Liver (tissue), 9 donors: ENCODE results near the gene GCKR. TPM values are rescaled to one million over a fixed set of nuclear protein-coding genes. Genes with fewer than 3 reads are reported as not detected.

Source experiments
- DNase-seq: peaks from one replicate; pipeline ENCODE4 v3.0.0-alpha.2; 2017; ENCODE audit warnings: low spot score
- H3K27ac ChIP-seq, 2 donors: one replicate each; pipeline ENCODE4 v1.7.0; 2013; ENCODE audit warnings: inconsistent platforms in 2 of 2, low read length in 2 of 2, control low read depth in 1 of 2, low read depth in 1 of 2, mild to moderate bottlenecking in 1 of 2
- H3K27me3 ChIP-seq, 4 donors: one replicate each; pipeline versions ENCODE4 v1.6.1 to v1.7.0; 2013; ENCODE audit warnings: low read length in 3 of 4, inconsistent platforms in 1 of 4, mild to moderate bottlenecking in 1 of 4, moderate library complexity in 1 of 4; ENCODE audit not compliant: control insufficient read depth in 4 of 4, insufficient read depth in 4 of 4
- H3K36me3 ChIP-seq, 4 donors: one replicate each; pipeline versions ENCODE4 v1.6.1 to v1.7.0; 2013; ENCODE audit warnings: low read length in 3 of 4, mild to moderate bottlenecking in 3 of 4, low read depth in 1 of 4, moderate library complexity in 1 of 4; ENCODE audit not compliant: control insufficient read depth in 4 of 4, insufficient read depth in 3 of 4
- H3K4me1 ChIP-seq, 4 donors: one replicate each; pipeline versions ENCODE4 v1.6.1 to v1.7.0; 2013; ENCODE audit warnings: low read length in 3 of 4, mild to moderate bottlenecking in 3 of 4, moderate library complexity in 1 of 4; ENCODE audit not compliant: control insufficient read depth in 4 of 4, insufficient read depth in 4 of 4
- H3K4me3 ChIP-seq, 3 donors: one replicate each; pipeline versions ENCODE4 v1.6.1 to v1.7.0; 2013; ENCODE audit warnings: low read length in 3 of 3, control low read depth in 1 of 3, low read depth in 1 of 3, mild to moderate bottlenecking in 1 of 3
- H3K9ac ChIP-seq, 2 donors: one replicate each; pipeline ENCODE4 v1.7.0; 2013; ENCODE audit warnings: low read length in 2 of 2, mild to moderate bottlenecking in 2 of 2, moderate library complexity in 2 of 2, control low read depth in 1 of 2, low read depth in 1 of 2
- H3K9me3 ChIP-seq, 4 donors: one replicate each; pipeline versions ENCODE4 v1.6.1 to v1.7.0; 2013; ENCODE audit warnings: low read length in 3 of 4; ENCODE audit not compliant: control insufficient read depth in 4 of 4
- EGR1 ChIP-seq, 2 donors: IDR thresholded peaks; 2 replicates each; pipeline ENCODE4 v1.6.1; 2016 to 2018; ENCODE audit warnings: antibody characterized with exemption in 2 of 2, low read depth in 2 of 2
- FOXA1 ChIP-seq: IDR thresholded peaks from 2 replicates; pipeline ENCODE4 v1.6.1; 2016; ENCODE audit warnings: antibody characterized with exemption
- FOXA2 ChIP-seq: IDR thresholded peaks from 2 replicates; pipeline ENCODE4 v1.6.1; 2016; ENCODE audit warnings: antibody characterized with exemption
- GABPA ChIP-seq, 2 donors: IDR thresholded peaks in 1 of 2; conservative IDR thresholded peaks in 1 of 2; 2 replicates each; pipeline ENCODE4 v1.6.1; 2016; ENCODE audit warnings: antibody characterized with exemption in 2 of 2, mild to moderate bottlenecking in 1 of 2, moderate library complexity in 1 of 2
- HNF4A ChIP-seq, 2 donors: conservative IDR thresholded peaks; 2 replicates each; pipeline ENCODE4 v1.6.1; 2016; ENCODE audit warnings: antibody characterized with exemption in 2 of 2, mild to moderate bottlenecking in 2 of 2
- HNF4G ChIP-seq: IDR thresholded peaks from 2 replicates; pipeline ENCODE4 v1.6.1; 2016; ENCODE audit warnings: antibody characterized with exemption
- JUND ChIP-seq, 2 donors: IDR thresholded peaks; 2 replicates each; pipeline ENCODE4 v1.6.1; 2016; ENCODE audit warnings: antibody characterized with exemption in 2 of 2
- RXRA ChIP-seq, 2 donors: IDR thresholded peaks; 2 replicates each; pipeline ENCODE4 v1.6.1; 2017 to 2018; ENCODE audit warnings: antibody characterized with exemption in 2 of 2, mild to moderate bottlenecking in 1 of 2
- SP1 ChIP-seq: IDR thresholded peaks from 2 replicates; pipeline ENCODE4 v1.6.1; 2018; ENCODE audit warnings: antibody characterized with exemption, mild to moderate bottlenecking
- TAF1 ChIP-seq: conservative IDR thresholded peaks from 2 replicates; pipeline ENCODE4 v1.6.1; 2016; ENCODE audit warnings: antibody characterized with exemption, mild to moderate bottlenecking
- YY1 ChIP-seq: IDR thresholded peaks from 2 replicates; pipeline ENCODE4 v1.6.1; 2016; ENCODE audit warnings: antibody characterized with exemption, mild to moderate bottlenecking
- WGBS: extraction: QIAGEN DNeasy Blood & Tissue Kit; methylation state at CpG from one replicate; pipeline ENCODE4 v1.1.7; 2013; 5-methylcytosine and 5-hydroxymethylcytosine counted together
- polyA plus RNA-seq, 2 donors: library from polyadenylated mRNA; stranded (reverse) in 1 of 2; unstranded in 1 of 2; fragments of 200-250 nt in 1 of 2; fragments of >200 nt in 1 of 2; fragmentation: Nextera tagmentation in 1 of 2; extraction: Ambion mirVana in 1 of 2; gene quantifications; one replicate each; pipeline versions ENCODE4 v1.2.1 to v1.2.3, GENCODE V29; 2013 to 2015
- total RNA-seq, 2 donors: library from RNA; depleted of rRNA; stranded (reverse); fragments of >200 nt; gene quantifications; one replicate each; pipeline ENCODE4 v1.2.3, GENCODE V29; 2014
- TF ChIP-seq, protein P1 (sequence below): fragments of 150-350 bp; IDR thresholded peaks from 2 replicates; pipeline ENCODE4 v1.5.1; 2017; ENCODE audit warnings: improper control_type of control experiment, low read depth, low read length; ENCODE audit not compliant: missing input control
- TF ChIP-seq, protein P2 (sequence below): IDR thresholded peaks from 2 replicates; pipeline ENCODE4 v1.6.1; 2016; ENCODE audit warnings: antibody characterized with exemption
- TF ChIP-seq, protein P3 (sequence below): IDR thresholded peaks from 2 replicates; pipeline ENCODE4 v1.6.1; 2016; ENCODE audit warnings: antibody characterized with exemption, mild to moderate bottlenecking
- TF ChIP-seq, protein P4 (sequence below): IDR thresholded peaks from 2 replicates; pipeline ENCODE4 v1.6.1; 2016; ENCODE audit warnings: antibody characterized with exemption
- TF ChIP-seq, protein P5 (sequence below): IDR thresholded peaks from 2 replicates; pipeline ENCODE4 v1.6.1; 2016; ENCODE audit warnings: antibody characterized with exemption
- donor health status: healthy.
- donor health status: healthy.
- donor health status: healthy.
- donor health status: healthy.
- donor health status: healthy.

The GCKR gene
- total and polyA plus RNA-seq, 4 donors, result 9.6 to 173 (median 79.4) TPM

DNA sequence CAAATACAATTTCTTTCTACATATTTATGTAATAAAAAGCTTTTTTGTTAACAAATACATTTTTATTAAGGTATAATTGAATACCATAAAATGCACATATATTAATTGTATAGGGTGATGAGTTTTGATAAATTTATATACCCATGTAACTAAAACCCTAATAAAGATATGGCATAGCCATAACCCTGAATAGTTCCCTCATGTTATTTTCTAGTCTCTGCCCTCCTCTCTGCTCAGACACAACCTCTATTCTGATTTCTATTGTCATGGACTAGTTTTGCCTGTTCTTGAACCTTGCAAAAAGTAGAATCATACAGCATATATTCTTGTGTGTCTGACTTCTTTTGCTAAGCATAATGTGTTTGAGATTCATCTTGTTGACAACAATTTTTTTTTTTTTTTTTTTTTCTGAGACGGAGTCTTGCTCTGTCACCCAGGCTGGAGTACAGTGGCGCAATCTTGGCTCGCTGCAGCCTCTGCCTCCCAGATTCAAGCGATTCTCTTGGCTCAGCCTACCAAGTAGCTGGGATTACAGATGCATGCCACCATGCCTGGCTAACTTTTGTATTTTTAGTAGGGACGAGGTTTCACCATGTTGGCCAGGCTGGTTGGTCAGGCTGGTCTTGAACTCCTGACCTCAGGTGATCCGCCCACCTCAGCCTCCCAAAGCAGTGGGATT is 47.6 kb downstream of the GCKR start:
- no peak for DNase-seq
- Histone ChIP-seq H3K27me3 (no peaks in the 10 kb centered on the region), H3K4me1 (no peaks in the 10 kb centered on the region), H3K36me3 (no peaks in the 10 kb centered on the region), H3K9me3 (no peaks in the 10 kb centered on the region), H3K27ac (no peak overlapping the region), H3K9ac (no peak overlapping the region), H3K4me3 (no peak overlapping the region)
- 87% methylated on average over 6 of the region's 6 CpGs for WGBS
- TF ChIP-seq, protein P1, sequence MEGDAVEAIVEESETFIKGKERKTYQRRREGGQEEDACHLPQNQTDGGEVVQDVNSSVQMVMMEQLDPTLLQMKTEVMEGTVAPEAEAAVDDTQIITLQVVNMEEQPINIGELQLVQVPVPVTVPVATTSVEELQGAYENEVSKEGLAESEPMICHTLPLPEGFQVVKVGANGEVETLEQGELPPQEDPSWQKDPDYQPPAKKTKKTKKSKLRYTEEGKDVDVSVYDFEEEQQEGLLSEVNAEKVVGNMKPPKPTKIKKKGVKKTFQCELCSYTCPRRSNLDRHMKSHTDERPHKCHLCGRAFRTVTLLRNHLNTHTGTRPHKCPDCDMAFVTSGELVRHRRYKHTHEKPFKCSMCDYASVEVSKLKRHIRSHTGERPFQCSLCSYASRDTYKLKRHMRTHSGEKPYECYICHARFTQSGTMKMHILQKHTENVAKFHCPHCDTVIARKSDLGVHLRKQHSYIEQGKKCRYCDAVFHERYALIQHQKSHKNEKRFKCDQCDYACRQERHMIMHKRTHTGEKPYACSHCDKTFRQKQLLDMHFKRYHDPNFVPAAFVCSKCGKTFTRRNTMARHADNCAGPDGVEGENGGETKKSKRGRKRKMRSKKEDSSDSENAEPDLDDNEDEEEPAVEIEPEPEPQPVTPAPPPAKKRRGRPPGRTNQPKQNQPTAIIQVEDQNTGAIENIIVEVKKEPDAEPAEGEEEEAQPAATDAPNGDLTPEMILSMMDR, result no peak
- no peak for TF ChIP-seq FOXA2
- no peak for TF ChIP-seq YY1
- TF ChIP-seq FOXA1, result no peak
- TF ChIP-seq HNF4G, result no peak
- TF ChIP-seq, protein P2, sequence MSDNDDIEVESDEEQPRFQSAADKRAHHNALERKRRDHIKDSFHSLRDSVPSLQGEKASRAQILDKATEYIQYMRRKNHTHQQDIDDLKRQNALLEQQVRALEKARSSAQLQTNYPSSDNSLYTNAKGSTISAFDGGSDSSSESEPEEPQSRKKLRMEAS, result no peak
- TF ChIP-seq JUND (IDR thresholded peaks at IDR 0.05), result no peak
- TF ChIP-seq, protein P3, sequence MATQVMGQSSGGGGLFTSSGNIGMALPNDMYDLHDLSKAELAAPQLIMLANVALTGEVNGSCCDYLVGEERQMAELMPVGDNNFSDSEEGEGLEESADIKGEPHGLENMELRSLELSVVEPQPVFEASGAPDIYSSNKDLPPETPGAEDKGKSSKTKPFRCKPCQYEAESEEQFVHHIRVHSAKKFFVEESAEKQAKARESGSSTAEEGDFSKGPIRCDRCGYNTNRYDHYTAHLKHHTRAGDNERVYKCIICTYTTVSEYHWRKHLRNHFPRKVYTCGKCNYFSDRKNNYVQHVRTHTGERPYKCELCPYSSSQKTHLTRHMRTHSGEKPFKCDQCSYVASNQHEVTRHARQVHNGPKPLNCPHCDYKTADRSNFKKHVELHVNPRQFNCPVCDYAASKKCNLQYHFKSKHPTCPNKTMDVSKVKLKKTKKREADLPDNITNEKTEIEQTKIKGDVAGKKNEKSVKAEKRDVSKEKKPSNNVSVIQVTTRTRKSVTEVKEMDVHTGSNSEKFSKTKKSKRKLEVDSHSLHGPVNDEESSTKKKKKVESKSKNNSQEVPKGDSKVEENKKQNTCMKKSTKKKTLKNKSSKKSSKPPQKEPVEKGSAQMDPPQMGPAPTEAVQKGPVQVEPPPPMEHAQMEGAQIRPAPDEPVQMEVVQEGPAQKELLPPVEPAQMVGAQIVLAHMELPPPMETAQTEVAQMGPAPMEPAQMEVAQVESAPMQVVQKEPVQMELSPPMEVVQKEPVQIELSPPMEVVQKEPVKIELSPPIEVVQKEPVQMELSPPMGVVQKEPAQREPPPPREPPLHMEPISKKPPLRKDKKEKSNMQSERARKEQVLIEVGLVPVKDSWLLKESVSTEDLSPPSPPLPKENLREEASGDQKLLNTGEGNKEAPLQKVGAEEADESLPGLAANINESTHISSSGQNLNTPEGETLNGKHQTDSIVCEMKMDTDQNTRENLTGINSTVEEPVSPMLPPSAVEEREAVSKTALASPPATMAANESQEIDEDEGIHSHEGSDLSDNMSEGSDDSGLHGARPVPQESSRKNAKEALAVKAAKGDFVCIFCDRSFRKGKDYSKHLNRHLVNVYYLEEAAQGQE, result no peak
- TF ChIP-seq, protein P4, sequence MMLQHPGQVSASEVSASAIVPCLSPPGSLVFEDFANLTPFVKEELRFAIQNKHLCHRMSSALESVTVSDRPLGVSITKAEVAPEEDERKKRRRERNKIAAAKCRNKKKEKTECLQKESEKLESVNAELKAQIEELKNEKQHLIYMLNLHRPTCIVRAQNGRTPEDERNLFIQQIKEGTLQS, result no peak
- TF ChIP-seq, protein P5, sequence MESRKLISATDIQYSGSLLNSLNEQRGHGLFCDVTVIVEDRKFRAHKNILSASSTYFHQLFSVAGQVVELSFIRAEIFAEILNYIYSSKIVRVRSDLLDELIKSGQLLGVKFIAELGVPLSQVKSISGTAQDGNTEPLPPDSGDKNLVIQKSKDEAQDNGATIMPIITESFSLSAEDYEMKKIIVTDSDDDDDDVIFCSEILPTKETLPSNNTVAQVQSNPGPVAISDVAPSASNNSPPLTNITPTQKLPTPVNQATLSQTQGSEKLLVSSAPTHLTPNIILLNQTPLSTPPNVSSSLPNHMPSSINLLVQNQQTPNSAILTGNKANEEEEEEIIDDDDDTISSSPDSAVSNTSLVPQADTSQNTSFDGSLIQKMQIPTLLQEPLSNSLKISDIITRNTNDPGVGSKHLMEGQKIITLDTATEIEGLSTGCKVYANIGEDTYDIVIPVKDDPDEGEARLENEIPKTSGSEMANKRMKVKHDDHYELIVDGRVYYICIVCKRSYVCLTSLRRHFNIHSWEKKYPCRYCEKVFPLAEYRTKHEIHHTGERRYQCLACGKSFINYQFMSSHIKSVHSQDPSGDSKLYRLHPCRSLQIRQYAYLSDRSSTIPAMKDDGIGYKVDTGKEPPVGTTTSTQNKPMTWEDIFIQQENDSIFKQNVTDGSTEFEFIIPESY, result no peak
- no peak for TF ChIP-seq SP1
- TF ChIP-seq RXRA (IDR thresholded peaks at IDR 0.05), result no peak
- no peak for TF ChIP-seq EGR1 (IDR thresholded peaks at IDR 0.05; ENCODE audit: low read depth in 2 of 2)

DNA sequence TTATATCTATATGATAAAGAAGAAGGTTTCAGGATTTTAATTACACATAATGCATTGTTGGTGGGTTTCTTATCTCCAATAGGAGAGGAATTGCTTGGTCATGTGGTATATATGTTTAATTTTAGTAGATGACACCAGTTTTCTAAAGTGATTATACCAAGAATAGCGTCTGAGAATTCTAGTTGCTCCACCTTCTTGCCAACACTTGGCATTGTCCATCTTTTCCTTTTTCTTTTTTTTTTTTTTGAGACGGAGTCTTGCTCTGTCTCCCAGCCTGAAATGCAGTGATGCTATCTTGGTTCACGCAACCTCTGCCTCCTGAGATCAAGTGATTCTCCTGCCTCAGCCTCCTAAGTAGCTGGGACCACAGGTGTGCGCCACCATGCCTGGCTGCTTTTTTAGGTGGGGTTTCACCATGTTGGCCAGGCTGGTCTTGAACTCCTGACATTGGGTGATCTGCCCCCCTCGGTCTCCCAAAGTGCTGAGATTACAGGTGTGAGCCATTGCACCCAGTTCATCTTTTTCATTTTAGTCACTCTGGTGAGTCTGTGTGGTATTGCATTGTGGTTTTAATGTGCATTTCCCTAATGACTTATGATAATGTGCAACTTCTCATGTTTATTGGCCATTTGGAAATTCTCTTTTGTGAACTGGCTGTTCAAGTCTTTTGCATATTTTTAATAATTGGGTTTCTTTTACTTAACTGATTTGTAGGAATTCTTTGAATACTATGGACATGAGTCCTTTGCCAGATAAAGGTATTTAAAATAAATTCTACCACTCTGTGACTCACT is 48.9 kb downstream of the GCKR start:
- no peak for DNase-seq
- H3K36me3 ChIP-seq, result no peaks in the 10 kb centered on the region
- 87% methylated on average over 5 of the region's 5 CpGs for WGBS
- no peaks in the 10 kb centered on the region for H3K27me3 ChIP-seq
- no peak overlapping the region for H3K27ac ChIP-seq
- H3K9ac ChIP-seq, result no peak overlapping the region
- no peak overlapping the region for H3K4me3 ChIP-seq
- H3K9me3 ChIP-seq, result no peaks in the 10 kb centered on the region
- TF ChIP-seq YY1 (no peak), FOXA2 (no peak), TAF1 (no peak), FOXA1 (no peak), HNF4G (no peak), HNF4A (conservative IDR thresholded peaks at IDR 0.05) (no peak), GABPA (IDR thresholded peaks at IDR 0.05 in 1 of 2, conservative IDR thresholded peaks at IDR 0.05 in 1 of 2) (no peak)
- TF ChIP-seq, protein P2, result no peak
- TF ChIP-seq, protein P1, result no peak
- TF ChIP-seq, protein P5, result no peak
- TF ChIP-seq, protein P4, result no peak
- no peaks in the 10 kb centered on the region for H3K4me1 ChIP-seq
